HG02763 (cell line): ENCODE results near the gene WWOX.

Experiments used
- ATAC-seq: cut with Tn5 transposase; IDR thresholded peaks from one replicate; pipeline ENCODE4 v1.9.1; 2021; ENCODE audit warnings: mild to moderate bottlenecking, moderate library complexity; ENCODE audit not compliant: unreplicated experiment

Gene WWOX

DNA sequence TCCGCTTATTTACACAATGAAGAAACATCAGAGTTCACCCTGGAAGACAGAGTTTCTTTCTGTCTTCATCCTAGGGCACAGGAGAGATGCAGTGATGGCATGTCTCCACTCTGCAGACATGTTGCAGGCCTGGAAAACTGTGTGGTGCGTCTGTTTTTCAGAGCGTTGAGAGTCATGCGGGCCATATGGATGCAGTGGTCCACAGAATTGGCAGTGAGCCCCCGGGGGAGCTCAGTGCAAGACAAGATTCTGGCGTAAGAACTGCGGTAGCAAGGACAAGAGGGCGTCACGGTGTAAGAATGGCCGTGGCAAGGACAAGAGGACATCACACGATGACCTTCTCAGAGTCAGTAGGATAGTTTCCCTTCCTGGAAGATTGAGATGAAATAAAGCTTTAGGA lies 847.1 kb downstream of the WWOX start:
- no peak for ATAC-seq

- no peak for ATAC-seq
These were observed 851.3 kb downstream of the WWOX start for GRCh38 chr16:78950768-78951167.

DNA sequence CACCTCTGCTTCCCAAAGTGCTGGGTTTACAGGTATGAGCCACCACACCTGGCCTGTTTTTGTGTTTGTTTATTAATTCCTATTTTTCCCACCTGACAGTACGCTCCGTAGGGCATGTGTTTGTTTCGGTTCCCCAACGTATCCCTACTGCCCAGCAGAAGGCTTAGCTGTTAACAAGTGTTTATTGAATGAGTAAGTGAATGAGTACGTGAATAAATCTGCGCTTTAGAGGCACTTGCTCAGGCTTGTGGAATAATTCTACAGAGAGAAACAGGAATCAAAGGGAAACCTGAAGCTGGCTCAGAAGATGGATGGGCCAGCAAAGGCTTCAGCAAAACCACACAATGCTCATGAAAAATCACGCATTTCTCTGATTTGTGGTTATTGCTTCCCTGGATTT lies 853.2 kb downstream of the WWOX start:
- ATAC-seq: no peak

DNA sequence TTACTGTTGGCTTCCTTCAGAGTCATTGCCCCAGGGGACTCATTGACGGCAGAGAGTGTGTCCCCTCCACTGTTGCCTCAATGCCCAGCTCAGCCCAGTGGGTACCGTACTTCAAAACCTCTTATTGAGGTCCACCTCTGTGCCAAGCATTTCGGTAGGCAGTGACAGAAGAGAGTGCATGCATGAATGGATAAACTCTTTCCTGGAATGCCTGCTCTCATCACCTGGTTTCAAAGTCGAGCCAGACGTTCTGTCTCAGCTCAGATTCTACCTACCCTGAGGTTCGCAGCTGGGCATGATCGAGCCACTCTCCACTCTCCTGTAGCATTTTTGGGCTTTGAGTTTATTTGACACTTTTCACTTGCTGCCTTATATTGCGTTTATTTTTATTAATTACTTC lies 854.1 kb downstream of the WWOX start:
- ATAC-seq: no peak

DNA sequence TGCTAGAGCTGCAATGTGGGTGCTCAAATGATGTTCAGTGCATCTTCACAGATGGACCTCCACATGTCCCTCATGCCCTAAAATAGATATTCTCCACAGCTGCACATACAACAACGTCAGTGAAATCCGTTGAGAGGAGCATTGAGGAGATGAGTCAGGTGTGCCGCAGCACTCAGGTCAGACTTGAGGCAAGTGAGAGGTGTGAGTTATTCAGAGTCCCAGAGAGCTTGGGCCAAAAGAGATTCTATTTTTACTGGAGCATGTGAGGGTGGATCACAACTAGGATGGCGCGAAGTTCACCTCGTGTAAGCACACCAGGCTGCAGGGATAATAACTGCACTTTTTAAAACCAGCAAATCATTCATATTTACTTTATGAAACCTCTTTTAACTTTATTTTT lies 855.8 kb downstream of the WWOX start:
- ATAC-seq: no peak

- ATAC-seq: no peak
These were observed 857.4 kb downstream of the WWOX start for GRCh38 chr16:78956859-78957258.

DNA sequence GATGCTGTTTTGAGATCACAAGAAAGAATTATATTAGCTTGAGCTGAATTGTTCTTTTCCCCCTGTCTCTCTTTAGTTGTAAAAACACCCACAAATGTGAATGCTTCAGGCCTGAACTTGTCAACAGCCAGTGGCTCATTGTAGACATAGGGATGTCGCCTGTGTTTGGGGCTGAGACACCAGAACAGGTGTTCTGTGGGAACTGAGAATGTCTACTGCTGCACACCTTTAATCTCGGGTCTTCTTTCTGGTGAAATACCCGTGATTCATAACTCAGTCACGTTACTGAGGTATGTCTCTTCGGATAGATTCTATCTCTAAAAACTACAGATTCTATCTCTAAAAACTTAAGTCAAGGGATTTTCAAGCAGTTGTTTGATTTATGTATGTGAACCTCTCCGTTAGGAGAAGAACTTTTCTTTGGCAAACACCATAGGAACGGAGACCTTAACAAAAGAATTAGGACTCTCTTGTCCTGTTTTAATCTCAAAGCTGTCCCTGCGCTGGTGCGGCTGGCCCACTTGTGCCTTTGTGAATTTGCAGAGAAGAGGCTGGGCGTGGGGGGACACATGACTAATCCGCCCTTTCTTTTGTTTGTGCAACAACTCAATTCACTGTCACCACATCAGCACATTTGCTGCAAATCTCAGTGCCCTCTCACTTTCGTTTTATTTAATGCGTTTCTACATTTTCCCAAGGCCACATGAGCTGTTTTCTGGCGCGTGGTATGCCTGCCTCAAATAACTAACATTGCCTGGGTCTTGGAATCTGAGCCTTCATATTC lies 858.1 kb downstream of the WWOX start:
- ATAC-seq: no peak

DNA sequence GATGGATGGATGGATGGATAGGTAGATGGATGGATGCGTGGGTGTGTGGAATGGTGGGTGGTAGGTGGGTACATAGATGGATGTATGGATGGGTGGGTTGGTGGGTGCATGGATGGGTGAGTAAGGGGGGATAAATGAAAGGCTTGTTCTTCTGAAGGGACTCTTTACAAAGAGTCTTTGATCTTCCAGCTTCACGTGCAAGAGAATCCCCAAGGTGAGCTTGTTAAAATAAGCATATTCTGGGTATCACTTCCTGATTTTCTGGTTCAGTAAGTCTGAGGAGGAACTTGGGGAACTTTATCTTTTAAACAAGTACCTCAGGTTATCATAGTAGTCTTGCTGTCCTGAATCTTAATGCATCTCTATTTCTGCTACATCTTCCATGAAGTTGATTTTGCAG lies 862.0 kb downstream of the WWOX start:
- ATAC-seq: no peak

DNA sequence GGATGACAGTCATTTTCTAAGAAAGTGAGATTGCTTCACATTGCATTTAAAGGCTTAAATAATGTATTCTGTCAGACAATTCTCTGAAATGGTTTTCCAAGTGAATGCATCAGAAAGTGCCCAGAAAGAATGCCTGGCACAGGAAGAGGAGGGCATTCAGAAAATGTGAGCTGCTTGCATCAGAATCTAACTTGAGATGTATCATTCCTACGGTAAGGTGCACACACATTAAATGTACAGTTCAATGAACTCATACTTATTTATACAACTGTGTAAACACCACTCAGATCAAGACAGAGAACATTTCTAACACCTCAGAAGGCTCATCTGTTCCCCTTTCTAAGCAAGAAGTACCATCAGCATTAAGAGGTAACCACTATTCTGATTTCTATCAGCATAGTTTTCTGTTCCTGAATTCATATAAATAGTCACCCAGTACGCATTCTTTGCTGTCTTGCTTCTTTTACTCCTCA lies 863.0 kb downstream of the WWOX start:
- ATAC-seq: peak; percentile 83

DNA sequence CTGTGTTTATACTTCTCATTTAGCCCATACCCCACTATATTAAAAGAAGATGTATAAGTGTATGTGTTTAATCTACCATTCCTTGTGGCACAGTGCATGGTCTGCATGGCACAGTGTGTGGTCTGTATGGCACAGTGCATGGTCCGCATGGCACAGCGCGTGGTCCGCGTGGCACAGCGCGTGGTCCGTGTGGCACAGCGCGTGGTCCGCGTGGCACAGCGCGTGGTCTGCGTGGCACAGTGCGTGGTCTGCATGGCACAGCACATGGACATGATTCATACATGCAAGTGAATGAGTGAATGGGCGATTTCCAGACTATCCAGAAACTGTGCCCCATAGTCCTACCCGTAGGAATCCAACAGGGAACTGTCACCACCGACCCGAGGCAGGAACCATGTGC lies 868.5 kb downstream of the WWOX start:
- ATAC-seq: no peak

DNA sequence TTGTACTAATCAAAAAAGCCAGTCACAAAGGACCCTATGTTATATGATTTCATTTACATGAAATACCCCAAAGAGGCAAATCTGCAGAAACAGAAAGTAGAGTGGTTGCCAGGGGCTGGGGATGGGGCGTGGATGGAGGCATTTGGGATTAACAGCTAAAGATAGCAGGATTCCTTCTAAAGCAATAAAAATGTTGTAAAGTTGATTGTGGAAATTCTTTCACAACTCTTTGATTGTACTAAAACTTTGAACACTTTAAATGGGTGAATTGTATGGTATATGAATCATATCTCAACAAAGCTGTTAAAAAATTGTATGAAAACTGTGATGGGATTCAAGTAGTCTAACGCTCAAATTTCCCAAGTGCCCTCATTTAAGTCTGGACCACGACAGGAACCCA lies 870.3 kb downstream of the WWOX start:
- no peak for ATAC-seq

DNA sequence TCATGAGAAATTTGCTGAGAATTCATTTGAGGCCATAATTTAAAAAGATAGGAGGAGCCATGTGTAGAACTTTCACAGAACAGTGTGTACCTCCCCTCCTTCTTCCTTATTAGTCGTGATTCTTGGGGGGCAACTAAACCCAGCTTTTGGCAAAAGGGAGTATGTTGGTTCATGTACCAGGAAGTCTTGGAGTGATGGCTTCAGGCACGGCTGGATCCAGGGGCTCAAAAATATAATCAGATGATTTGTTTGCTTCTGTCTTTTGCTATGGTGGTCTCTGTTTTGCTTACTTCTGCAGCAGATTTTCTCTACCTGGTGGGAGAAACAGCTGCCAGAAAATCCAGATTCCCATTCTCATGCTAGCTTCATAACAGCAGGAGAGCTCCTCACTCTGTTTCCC lies 871.2 kb downstream of the WWOX start:
- no peak for ATAC-seq

- ATAC-seq: no peak
These were observed 872.6 kb downstream of the WWOX start for GRCh38 chr16:78972006-78972405.

- ATAC-seq: no peak
These were observed 873.5 kb downstream of the WWOX start for GRCh38 chr16:78972986-78973385.

DNA sequence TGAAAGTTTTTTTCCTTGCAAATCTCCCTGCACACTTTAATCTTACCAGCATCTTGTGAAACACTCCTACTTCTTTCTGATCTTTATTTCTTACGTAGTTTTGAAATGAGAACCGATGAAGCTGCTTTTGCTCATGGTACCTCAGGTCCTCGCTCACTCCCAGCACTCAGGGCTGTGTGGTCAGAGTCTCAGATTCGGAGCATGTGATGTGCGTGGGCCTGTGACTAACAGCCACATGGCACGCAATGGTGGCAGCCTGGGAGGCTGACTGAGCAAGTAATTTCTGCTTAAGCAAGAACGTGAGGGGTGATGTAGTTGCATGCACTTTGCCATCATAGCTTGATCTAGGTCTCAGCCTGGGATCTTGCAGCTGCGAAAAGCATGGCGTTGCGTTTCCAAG lies 876.8 kb downstream of the WWOX start:
- ATAC-seq: no peak

DNA sequence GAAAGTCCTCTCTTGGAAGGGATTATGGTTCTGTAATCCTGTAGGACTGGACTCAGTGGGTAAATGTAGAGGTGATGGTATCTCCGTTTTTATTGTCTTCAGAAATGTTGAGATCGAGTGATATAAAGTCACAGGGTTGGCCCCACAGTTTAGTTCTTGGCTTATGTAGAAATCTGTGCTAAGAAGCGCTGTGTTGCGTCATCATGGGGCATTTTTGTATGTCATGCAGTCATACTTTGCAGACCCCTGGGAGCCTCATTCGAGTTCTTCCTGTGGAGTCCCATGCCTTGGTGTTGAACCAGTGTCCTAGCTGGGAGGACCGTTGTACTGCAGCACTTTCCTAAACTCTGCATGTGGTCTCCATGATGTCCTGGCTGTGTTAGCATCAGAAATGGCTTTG lies 881.4 kb downstream of the WWOX start:
- no peak for ATAC-seq

- ATAC-seq: no peak
These were observed 882.8 kb downstream of the WWOX start for GRCh38 chr16:78982096-78982744.

DNA sequence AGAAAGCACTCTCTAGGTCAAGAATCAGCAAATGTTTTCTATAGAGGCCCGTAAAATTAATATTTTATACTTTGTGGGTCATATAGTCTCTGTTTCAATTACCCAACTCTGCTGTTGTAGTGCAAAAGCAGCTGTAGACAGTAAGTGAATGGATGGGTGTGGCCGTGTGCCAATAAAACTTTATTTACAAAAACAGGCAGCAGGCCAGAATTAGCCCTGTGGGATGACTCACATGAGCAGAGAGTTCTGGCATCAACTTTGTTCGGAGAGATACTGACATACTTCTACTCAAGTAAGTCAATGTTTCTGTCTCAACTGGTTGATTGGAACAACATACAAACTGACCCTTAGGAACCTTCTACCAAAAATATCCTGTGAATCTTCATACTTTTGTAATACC lies 884.9 kb downstream of the WWOX start:
- no peak for ATAC-seq

GRCh38 chr16:78984887-78985464 lies 885.5 kb downstream of the WWOX start:
- no peak for ATAC-seq

DNA sequence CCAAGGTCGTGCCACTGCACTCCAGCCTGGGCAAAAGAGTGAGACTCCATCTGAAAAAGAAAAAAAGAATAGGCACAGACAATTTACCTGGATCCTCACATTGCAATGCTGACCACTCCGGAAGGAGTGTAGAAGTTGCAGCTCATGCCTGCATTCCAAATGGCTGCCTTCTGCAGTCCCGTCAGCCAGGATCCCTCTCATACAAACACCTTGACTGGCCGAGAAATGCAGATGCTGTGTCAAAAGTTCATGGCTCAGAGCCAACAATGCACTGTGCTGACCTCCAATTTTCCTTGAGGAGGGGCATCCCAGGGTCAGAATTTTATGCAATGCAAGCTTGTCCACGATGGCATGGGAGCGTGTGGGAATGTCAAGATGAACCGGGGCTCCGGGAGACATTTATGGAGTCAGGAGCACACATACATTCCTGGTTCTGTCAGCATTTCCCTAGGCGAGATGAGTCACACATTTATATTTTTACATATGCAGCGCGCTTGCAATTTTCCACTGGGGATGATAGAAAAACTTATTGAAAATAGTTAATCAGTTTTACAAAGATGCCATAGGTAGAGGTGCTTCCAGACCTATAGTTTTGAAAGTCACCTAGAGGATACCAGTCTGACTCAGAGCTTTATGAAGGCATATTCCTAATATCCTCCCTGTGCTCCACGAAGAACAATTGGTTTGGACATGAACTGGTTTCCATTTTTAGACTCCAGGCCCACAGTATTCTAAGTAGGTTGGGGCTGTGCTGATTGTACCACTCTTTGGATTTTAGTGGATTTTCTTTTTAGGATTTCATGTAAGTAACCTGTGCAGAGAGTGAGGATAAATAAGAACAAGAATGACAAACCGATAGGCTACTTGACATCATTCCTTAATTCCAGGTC lies 886.5 kb downstream of the WWOX start:
- no peak for ATAC-seq

GRCh38 chr16:78987666-78988065 lies 888.2 kb downstream of the WWOX start:
- no peak for ATAC-seq
